Activated CD8-positive, alpha-beta memory T cell treated with anti-CD3 and anti-CD28 coated beads, Interleukin-2, amount 50 U/mL, for 1 hour (primary cell): ENCODE results near the gene OR51G2.

Experiments used
- DNase-seq: peaks from one replicate; pipeline ENCODE4 v3.0.0-alpha.2; 2020; ENCODE audit errors: extremely low read depth

Gene OR51G2

DNA sequence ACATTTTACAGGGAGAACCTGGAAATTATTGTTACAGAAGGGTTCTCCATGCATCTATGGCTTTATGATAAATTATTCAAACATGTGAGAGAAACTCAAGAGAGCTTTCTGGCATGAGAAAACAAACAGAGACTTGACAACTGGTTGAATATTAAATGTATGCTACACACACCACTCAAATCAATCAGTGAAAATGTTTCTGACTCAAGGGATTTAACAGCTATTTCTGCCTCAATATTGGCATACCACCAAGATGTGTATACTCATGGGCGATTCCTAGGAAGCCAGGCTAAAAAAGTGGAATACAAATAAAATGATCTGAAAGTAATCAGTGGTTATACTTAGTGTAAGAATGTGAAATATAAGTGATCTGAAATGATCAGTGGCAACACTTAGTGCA is 53.3 kb downstream of the OR51G2 start:
- no peak for DNase-seq

DNA sequence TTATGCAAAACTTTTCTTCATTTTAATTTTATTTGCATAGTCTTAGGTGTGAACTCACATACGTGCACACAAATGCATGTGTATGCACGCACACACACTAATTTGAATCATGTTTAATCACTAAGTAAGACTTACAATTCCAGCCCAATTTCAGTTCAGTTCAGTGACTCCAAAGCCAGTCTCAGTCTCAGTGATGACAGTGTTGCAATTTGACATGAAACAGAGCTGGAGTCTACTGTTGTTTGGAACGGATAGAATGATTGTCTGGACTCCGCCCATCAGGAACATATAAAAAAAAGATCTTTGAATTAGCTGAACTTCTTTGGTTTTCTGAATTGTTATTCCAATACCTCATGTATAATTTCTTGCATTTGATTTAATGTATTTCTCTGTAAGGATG is 55.3 kb downstream of the OR51G2 start:
- no peak for DNase-seq
